Activated CD8-positive, alpha-beta memory T cell treated with anti-CD3 and anti-CD28 coated beads for 24 hours (primary cell): ENCODE measurements around the gene SMURF1.
"Not testable (repeated sequence)": the region's sequence is repeated elsewhere in the genome, so short reads cannot be mapped to it uniquely, and the experiment has no call there.

Experiments used
- DNase-seq: peaks from one replicate; pipeline ENCODE4 v3.0.0-alpha.2; 2020

SMURF1 gene

DNA sequence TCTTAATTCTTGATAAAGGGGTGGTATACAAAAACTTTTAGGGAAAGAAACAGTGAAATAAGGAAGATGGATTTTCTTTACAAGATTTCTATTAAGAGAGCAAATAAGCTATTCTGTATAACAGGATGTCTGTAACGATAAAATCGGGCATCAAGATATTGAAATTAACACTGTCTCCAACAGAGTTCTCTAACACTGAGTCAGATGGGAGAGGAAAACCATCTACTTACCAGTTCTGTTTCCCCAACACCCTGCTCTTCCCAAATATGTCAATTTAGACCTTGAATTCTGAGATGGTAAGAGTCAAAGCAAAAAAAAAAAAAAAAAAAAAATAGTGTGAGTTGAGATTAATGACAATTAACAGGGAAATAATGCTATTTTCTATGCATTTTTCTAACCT is 23.0 kb downstream of the SMURF1 start:
- no peak for DNase-seq

DNA sequence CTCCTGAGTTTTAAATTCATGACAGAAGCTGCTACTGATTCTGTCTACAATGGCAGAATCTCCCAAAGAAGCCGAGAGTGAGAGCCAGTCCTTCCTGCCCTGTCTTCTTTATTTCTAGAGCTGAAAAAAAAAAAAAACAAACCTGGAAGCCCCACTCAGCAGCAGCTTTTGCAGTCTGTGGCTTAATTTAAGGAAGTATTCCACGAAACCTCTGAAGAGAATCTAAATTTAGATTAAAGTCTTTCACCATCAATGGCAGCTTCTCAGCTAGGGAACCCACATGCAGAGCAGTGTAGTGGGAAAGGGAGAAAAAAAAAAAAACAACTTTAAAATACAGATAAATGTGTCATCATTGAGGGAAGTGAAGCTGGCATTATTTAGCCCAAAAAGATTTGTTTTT is 23.4 kb downstream of the SMURF1 start:
- DNase-seq, result no peak

DNA sequence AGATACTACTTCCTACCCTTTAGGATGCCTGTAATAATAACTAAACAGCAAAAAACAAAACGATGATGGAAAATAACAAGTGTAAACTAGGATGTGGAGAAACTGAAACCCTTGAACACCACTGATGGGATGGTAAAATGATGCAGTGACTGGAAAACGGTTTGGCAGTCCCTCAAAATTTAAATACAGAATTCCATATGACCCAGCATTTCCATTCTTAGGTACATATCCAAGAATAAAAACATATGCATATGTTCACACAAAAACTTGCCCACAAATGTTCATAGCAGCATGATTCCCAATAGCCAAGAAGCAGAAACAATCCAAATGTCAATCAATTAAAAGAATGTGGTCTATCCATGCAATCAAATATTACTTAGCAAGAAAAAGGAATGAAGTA is 25.8 kb downstream of the SMURF1 start:
- DNase-seq, result no peak

- no peak for DNase-seq
These were observed 27.8 kb downstream of the SMURF1 start for GRCh38 chr7:99116144-99116543.

DNA sequence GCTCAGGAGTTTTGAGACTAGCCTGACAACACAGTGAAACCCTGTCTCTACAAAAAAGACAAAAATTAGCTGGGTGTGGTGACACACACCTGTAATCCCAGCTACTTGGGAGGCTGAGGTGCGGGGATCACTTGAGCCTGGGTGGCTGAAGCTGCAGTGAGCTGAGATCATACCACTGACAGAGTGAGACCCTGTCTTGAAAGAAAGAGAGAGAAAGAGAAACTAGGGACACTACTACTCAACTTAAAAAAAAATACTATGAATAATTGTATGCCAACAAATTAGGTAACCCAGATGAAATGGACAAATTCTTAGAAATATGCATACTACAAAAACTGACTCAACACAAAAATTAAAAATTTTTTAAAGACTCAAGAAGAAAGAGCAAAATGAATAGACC is 28.5 kb downstream of the SMURF1 start:
- DNase-seq, result no peak

DNA sequence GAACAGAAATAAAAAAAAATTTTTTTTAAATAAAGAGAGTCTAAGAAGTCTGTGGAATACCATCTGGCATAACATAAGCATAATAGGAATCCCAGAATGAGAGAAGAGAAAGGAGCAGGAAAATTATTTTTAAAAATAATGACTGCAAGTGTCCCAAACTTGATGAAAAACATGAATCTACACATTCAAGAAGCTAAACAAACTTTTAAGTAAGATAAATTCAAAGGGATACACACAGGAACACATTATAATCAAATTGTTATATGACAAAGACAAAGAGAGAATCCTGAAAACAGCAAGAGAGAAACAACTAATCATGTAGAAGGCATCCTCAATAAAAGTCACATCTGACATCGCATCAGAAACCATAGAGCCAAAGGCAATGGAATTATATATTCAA is 30.9 kb downstream of the SMURF1 start:
- DNase-seq, result no peak

- no peak for DNase-seq
These were observed 31.8 kb downstream of the SMURF1 start for GRCh38 chr7:99112097-99112496.

DNA sequence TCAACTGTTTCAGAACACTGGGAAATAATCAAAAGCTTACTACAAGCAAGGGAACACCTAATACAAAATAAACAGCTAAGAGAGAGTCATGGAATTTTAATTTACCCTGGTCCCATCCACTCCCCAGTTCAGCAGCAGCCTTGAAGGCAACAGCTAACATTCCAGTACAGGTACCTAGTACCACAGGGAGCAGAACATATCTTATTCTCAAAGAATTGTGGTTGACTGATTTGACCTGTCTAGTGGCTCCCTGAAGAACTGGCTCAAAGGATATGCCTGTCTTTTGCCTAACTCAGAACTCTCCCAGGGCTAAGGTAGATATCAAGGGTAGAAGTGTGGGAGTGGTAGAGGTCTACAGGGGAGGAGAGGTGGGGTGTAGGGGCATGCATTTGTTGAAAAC is 32.3 kb downstream of the SMURF1 start:
- DNase-seq, result no peak

DNA sequence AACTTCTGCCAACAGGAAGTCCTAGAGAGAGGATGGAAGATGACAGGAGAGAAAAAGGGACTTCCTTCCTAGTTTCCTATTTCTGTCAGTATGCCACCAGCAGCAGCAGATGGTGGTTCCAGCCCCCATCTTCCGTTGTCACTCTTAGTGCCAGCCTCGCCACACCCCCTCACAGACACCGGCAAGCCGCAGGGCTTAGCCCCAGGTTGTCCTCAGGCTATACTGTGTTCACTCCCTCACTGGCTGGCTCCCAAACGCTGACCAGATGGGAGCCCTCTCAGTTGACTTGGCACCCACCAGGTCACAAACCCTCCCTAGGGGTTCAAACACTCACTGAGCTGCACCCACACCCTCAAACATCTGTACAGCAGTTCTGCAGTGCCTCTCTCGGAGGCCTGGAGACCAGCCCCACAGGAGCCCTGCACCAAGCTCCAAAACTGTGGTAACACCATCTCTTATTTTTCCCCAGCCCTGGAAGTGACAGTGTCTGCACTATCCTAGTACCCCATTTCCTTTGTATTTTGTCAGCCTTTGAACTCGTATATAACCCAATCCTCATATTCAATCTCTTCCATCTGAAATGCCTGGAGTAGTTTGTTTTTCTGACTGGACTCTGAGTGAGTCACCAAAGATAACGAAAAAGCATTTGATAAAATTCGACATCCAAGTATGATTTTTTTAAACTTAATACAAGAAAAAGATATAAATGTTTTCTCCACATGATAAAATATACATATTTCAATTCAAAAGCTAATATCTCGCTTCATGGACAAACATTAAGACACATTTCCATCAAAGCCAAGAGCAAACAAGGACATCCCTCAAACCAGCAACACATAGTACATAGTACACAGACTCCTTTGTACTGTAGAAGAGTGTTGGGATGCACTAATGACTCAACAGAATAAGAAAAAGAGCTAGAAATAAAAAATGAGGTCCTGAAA is 34.5 kb downstream of the SMURF1 start:
- DNase-seq, result no peak

DNA sequence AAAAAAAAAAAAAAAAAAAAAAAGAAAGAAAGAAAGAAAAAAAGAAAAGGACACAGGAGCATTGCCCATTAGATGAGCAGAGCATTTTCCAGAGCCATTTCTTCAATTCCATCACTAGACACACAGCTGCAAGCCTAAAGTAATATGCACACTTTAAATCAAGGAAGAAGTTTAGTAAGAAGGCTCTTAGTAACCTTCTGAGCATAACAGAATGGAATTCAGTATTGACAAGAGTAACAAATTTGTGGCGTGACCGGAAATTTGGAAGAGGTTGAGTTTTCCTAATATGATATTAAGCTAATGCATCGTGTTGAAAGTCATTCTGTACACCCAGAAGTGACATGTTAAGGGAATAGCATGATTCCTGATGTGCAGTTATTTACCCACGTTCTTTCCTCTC is 35.3 kb downstream of the SMURF1 start:
- no peak for DNase-seq

DNA sequence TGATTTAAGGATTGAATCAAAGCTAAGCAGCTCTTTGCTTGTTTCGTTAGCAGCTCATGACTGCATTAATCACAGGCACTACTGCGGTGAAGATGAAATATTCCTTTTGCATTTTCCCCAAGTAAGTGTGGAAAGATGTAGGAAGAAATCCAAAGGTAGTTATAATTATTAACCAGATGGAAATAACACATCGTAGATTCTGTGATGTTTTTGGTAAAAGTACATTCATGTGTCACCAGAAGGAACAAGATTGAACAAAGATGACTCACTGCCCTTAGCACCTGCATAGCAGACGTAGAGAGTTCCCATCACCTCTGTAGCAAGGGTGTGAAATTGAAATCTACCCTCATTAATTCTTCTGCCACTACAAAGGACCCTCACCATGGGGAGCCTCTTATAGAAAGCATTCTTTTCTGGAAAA is 37.1 kb downstream of the SMURF1 start:
- DNase-seq, result no peak

GRCh38 chr7:99106411-99106810 is 37.5 kb downstream of the SMURF1 start:
- no peak for DNase-seq

DNA sequence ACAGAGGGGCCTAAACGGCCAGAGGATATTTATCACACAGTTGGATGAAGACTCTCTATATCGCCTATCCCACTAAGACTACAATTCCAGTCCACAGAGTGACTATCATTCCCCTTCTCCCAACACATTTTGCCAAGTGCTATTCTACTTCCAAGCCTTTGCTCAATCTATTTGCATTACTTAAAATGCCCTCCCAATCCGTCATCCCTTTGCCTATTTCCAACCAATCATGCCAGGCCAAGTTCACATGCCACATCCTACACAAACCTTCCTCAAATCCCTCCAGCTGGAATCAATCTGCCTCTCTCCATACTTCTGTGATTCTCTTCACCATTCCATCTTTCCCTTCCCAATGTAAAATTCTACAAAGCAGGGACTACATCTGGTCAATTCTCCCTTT is 38.2 kb downstream of the SMURF1 start:
- no peak for DNase-seq

GRCh38 chr7:99104631-99105030 is 39.3 kb downstream of the SMURF1 start:
- no peak for DNase-seq

DNA sequence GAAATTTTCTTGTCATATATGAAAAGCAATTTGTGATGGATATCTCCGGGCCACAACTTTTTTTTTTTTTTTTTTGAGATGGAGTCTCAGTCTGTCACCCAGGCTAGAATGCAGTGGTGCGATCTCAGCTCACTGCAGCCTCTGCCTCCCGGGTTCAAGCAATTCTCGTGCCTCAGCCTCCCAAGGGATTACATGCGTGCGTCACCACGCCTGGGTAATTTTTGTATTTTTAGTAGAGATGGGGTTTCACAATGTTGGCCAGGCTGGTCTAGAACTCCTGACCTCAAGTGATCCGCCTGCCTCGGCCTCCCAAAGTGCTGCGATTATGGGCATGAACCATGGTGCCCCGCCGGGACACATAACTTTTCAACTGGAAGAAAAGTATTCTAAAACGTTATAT is 40.1 kb downstream of the SMURF1 start:
- not testable (repeated sequence) for DNase-seq

GRCh38 chr7:99102809-99103690 is 40.9 kb downstream of the SMURF1 start:
- DNase-seq, result no peak

- DNase-seq, result no peak
These were observed 41.5 kb downstream of the SMURF1 start for GRCh38 chr7:99102361-99102760.

- not testable (repeated sequence) for DNase-seq
These were observed 42.4 kb downstream of the SMURF1 start for GRCh38 chr7:99101516-99101915.

GRCh38 chr7:99099499-99100077 is 44.3 kb downstream of the SMURF1 start:
- DNase-seq, result no peak

- DNase-seq, result no peak
These were observed 44.9 kb downstream of the SMURF1 start for GRCh38 chr7:99098824-99099498.

DNA sequence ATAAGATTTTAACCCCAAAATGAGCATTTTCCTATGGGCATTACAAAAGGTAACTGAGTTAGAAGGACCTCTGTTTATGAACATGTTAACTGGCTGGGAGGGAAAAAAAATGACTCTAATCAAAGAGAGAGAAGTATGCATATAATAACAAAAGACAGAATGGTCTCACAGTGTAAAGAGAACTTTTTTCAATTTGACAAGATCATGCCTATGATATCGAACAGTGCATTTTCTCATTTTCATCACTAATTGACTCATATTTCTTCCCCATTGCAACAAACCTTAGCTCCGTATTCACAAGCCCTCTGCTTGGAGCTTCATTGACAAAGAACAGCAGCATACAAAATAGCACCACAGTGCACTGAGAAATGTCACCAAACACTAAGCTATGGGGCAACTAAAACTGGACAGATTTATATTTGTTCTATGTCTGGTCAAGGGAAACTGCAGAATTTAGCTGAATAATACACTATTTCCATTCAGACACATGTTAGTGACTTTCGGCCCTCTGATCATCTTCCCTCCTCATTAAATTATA is 45.6 kb downstream of the SMURF1 start:
- no peak for DNase-seq

- no peak for DNase-seq
These were observed 46.2 kb downstream of the SMURF1 start for GRCh38 chr7:99097730-99098129.
